WTC11 (cell line): ENCODE measurements around the gene CREB1. TPM values are rescaled to one million over a fixed set of nuclear protein-coding genes. Genes with fewer than 3 reads are reported as not detected.

Experiments used
- ATAC-seq: fragments of 200-7000 bp; cut with Tn5 transposase; 2 replicates; pipeline ENCODE4 v1.10.0; 2021; ENCODE audit warnings: mild to moderate bottlenecking, moderate library complexity
- CTCF ChIA-PET: fragments of 300-600 bp; sonication (Branson Sonifier 250); formaldehyde crosslinking; loops from one replicate; lab custom pipeline; 2021; ENCODE audit warnings: antibody characterized with exemption; lab: Charles Lee
- POLR2A ChIA-PET: fragments of 350-600 bp; sonication (Branson Sonifier 250); formaldehyde crosslinking; loops from one replicate; lab custom pipeline; 2021; ENCODE audit warnings: antibody characterized with exemption; lab: Charles Lee
- DNase-seq: peaks from one replicate; pipeline ENCODE4 v3.0.0; 2021; ENCODE audit warnings: low spot score
- H3K27ac Mint-ChIP-seq: 2 replicates; pipeline ENCODE4 v1.8.0; 2021; ENCODE audit warnings: mixed read lengths
- H3K27me3 Mint-ChIP-seq: 2 replicates; pipeline ENCODE4 v1.8.0; 2021; ENCODE audit warnings: low read depth, mild to moderate bottlenecking, moderate library complexity, mixed read lengths
- H3K36me3 Mint-ChIP-seq: 2 replicates; pipeline ENCODE4 v1.8.0; 2021; ENCODE audit warnings: mixed read lengths
- H3K4me1 Mint-ChIP-seq: 2 replicates; pipeline ENCODE4 v1.8.0; 2022; ENCODE audit warnings: mixed read lengths
- H3K4me3 Mint-ChIP-seq: 2 replicates; pipeline ENCODE4 v1.8.0; 2021; ENCODE audit warnings: mild to moderate bottlenecking, moderate library complexity, mixed read lengths
- H3K9me3 Mint-ChIP-seq: 2 replicates; pipeline ENCODE4 v1.8.0; 2021; ENCODE audit warnings: mixed read lengths
- ETV6 ChIP-seq: sonication (generic); formaldehyde crosslinking; IDR thresholded peaks from 2 replicates; pipeline ENCODE4 v1.8.1; 2022; ENCODE audit warnings: mild to moderate bottlenecking, missing genetic modification reagents
- FOXJ3 ChIP-seq: sonication (generic); formaldehyde crosslinking; IDR thresholded peaks from 2 replicates; pipeline ENCODE4 v1.9.0; 2021; ENCODE audit warnings: missing genetic modification reagents, mild to moderate bottlenecking, borderline replicate concordance
- GTF2I ChIP-seq: fragments of 250-450 bp; sonication (Bioruptor Pico); conservative IDR thresholded peaks from 2 replicates; pipeline ENCODE4 v1.4.0; 2021; ENCODE audit warnings: mild to moderate bottlenecking
- JAZF1 ChIP-seq: fragments of 250-450 bp; sonication (Bioruptor Pico); IDR thresholded peaks from 2 replicates; pipeline ENCODE4 v1.9.0; 2021; ENCODE audit warnings: moderate library complexity, mild to moderate bottlenecking, inconsistent platforms
- NFYB ChIP-seq: sonication (generic); formaldehyde crosslinking; conservative IDR thresholded peaks from 2 replicates; pipeline ENCODE4 v1.8.0; 2022; ENCODE audit warnings: low read depth, missing genetic modification reagents
- RELA ChIP-seq: sonication (generic); formaldehyde crosslinking; IDR thresholded peaks from 2 replicates; pipeline ENCODE4 v1.8.1; 2022; ENCODE audit warnings: missing genetic modification reagents, mild to moderate bottlenecking, borderline replicate concordance
- SOX15 ChIP-seq: fragments of 250-450 bp; sonication (Bioruptor Pico); IDR thresholded peaks from 2 replicates; pipeline ENCODE4 v1.9.0; 2021; ENCODE audit warnings: mild to moderate bottlenecking
- TCF7 ChIP-seq: sonication (generic); formaldehyde crosslinking; IDR thresholded peaks from 2 replicates; pipeline ENCODE4 v1.8.0; 2022; ENCODE audit warnings: mild to moderate bottlenecking, low read depth, missing genetic modification reagents, moderate library complexity
- ZNF232 ChIP-seq: sonication (generic); formaldehyde crosslinking; IDR thresholded peaks from 2 replicates; pipeline ENCODE4 v1.8.0; 2022; ENCODE audit warnings: mild to moderate bottlenecking, missing genetic modification reagents
- ZNF396 ChIP-seq: fragments of 250-450 bp; sonication (Bioruptor Pico); IDR thresholded peaks from 2 replicates; pipeline ENCODE4 v1.8.0; 2021; ENCODE audit warnings: mild to moderate bottlenecking, moderate library complexity, borderline replicate concordance
- ZNF423 ChIP-seq: fragments of 250-450 bp; sonication (Bioruptor Pico); IDR thresholded peaks from 2 replicates; pipeline ENCODE4 v2.1.2; 2022; ENCODE audit warnings: mild to moderate bottlenecking, moderate library complexity
- total RNA-seq: library from RNA; stranded (reverse); gene quantifications from 3 replicates; pipeline ENCODE4 v1.2.3, GENCODE V29; 2021
- TF ChIP-seq, protein P1 (sequence below): sonication (generic); formaldehyde crosslinking; IDR thresholded peaks from 2 replicates; pipeline ENCODE4 v1.8.1; 2023; ENCODE audit warnings: mild to moderate bottlenecking, missing genetic modification reagents
- TF ChIP-seq, protein P2 (sequence below): sonication (generic); formaldehyde crosslinking; IDR thresholded peaks from 2 replicates; pipeline ENCODE4 v1.8.1; 2023; ENCODE audit warnings: mild to moderate bottlenecking, moderate library complexity, missing genetic modification reagents
- TF ChIP-seq, protein P3 (sequence below): fragments of 250-450 bp; sonication (Bioruptor Pico); IDR thresholded peaks from 2 replicates; pipeline ENCODE4 v2.1.2; 2022; ENCODE audit warnings: mild to moderate bottlenecking, moderate library complexity
- TF ChIP-seq, protein P4 (sequence below): fragments of 250-450 bp; sonication (Bioruptor Pico); IDR thresholded peaks from 2 replicates; pipeline ENCODE4 v1.9.0; 2021; ENCODE audit warnings: mild to moderate bottlenecking
- TF ChIP-seq, protein P5 (sequence below): fragments of 250-450 bp; sonication (Bioruptor Pico); IDR thresholded peaks from 2 replicates; pipeline ENCODE4 v1.8.0; 2021; ENCODE audit warnings: mild to moderate bottlenecking
- TF ChIP-seq, protein P6 (sequence below): sonication (generic); formaldehyde crosslinking; IDR thresholded peaks from 2 replicates; pipeline ENCODE4 v1.8.1; 2022; ENCODE audit warnings: low read depth, missing genetic modification reagents, borderline replicate concordance
- TF ChIP-seq, protein P7 (sequence below): sonication (generic); formaldehyde crosslinking; IDR thresholded peaks from 2 replicates; pipeline ENCODE4 v1.8.0; 2022; ENCODE audit warnings: mild to moderate bottlenecking, missing genetic modification reagents
- TF ChIP-seq, protein P8 (sequence below): sonication (generic); formaldehyde crosslinking; IDR thresholded peaks from 2 replicates; pipeline ENCODE4 v1.8.1; 2023; ENCODE audit warnings: mild to moderate bottlenecking, missing genetic modification reagents

CREB1 gene
- total RNA-seq, 1 experiment from 2014 or later = 97.7 TPM

DNA sequence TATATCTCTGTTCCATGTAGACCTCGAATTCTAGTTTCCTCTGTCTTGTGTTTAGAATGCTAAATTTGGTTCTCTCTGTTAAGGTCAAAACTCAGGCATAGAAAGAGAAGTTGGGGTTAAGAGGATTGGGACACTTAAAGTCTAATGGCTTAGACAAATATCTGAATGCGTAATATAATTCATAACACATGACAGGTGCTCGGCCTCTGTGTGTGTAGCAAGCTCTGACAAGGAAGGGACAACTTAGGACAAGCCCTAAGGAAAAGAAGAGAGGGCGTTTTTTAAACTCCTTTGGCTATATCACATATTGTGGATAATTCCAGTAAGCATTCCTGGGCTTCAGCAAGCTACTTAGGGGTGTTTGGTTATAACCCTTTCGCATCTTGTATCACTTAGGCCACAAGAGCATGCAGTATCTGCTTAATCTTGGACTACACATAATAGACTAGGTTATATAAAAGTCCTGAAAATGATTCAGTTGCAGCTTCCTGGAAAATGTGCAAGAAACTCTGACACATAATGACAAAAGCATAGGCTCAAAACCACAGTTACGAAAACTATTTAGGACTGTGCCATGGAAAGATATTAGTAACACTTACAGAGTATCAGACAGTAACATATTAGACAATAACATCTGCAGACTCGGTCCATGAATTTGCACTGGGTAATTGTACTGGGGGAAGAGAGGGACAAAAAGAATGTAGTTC, 16.1 kb upstream of the CREB1 start:
- no peaks in the 10 kb centered on the region; the same call in 1 of the 2 replicates for H3K27me3 Mint-ChIP-seq
- ATAC-seq (no peak), DNase-seq (no peak)
- peaks cover 8% of the 10 kb centered on the region for H3K9me3 Mint-ChIP-seq
- no peak overlapping the region for H3K27ac Mint-ChIP-seq
- no peak for TF ChIP-seq ZNF396 (CRISPR knock-in tag)
- TF ChIP-seq, protein P1, sequence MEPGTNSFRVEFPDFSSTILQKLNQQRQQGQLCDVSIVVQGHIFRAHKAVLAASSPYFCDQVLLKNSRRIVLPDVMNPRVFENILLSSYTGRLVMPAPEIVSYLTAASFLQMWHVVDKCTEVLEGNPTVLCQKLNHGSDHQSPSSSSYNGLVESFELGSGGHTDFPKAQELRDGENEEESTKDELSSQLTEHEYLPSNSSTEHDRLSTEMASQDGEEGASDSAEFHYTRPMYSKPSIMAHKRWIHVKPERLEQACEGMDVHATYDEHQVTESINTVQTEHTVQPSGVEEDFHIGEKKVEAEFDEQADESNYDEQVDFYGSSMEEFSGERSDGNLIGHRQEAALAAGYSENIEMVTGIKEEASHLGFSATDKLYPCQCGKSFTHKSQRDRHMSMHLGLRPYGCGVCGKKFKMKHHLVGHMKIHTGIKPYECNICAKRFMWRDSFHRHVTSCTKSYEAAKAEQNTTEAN (CRISPR knock-in tag) = no peak
- TF ChIP-seq FOXJ3 = no peak
- ChIA-PET CTCF (no interaction called here), POLR2A (no interaction called here)
- H3K4me3 Mint-ChIP-seq = no peak overlapping the region
- H3K4me1 Mint-ChIP-seq = no peaks in the 10 kb centered on the region
- peaks cover 2% of the 10 kb centered on the region; the same call in 1 of the 2 replicates for H3K36me3 Mint-ChIP-seq

DNA sequence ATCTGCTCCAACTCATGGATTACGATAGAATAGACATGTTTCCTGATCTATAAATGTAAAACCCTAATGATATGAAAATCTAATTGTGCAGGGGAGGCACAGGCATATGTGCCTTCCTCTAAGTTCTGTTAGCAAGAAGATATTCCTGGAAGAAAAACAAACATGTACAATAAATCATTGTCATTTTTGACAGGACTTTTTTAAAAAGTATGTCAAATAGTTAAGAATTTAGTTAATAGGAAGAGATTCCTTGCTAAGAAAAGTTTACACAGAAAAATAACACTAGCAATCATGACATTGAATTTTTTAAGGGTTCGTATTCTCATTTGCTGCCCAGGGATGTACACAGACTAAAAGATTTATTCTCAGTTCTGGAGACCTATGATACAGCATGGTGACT, 15.3 kb upstream of the CREB1 start:
- CTCF ChIA-PET = no interaction called here
- no peaks in the 10 kb centered on the region; the same call in 1 of the 2 replicates for H3K27me3 Mint-ChIP-seq
- H3K36me3 Mint-ChIP-seq = peaks cover 8% of the 10 kb centered on the region
- POLR2A ChIA-PET = no interaction called here
- H3K27ac Mint-ChIP-seq = no peak overlapping the region
- no peak for DNase-seq
- peaks cover 11% of the 10 kb centered on the region for H3K9me3 Mint-ChIP-seq
- TF ChIP-seq, protein P2, sequence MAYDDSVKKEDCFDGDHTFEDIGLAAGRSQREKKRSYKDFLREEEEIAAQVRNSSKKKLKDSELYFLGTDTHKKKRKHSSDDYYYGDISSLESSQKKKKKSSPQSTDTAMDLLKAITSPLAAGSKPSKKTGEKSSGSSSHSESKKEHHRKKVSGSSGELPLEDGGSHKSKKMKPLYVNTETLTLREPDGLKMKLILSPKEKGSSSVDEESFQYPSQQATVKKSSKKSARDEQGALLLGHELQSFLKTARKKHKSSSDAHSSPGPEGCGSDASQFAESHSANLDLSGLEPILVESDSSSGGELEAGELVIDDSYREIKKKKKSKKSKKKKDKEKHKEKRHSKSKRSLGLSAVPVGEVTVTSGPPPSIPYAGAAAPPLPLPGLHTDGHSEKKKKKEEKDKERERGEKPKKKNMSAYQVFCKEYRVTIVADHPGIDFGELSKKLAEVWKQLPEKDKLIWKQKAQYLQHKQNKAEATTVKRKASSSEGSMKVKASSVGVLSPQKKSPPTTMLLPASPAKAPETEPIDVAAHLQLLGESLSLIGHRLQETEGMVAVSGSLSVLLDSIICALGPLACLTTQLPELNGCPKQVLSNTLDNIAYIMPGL (CRISPR knock-in tag) = no peak
- TF ChIP-seq, protein P3, sequence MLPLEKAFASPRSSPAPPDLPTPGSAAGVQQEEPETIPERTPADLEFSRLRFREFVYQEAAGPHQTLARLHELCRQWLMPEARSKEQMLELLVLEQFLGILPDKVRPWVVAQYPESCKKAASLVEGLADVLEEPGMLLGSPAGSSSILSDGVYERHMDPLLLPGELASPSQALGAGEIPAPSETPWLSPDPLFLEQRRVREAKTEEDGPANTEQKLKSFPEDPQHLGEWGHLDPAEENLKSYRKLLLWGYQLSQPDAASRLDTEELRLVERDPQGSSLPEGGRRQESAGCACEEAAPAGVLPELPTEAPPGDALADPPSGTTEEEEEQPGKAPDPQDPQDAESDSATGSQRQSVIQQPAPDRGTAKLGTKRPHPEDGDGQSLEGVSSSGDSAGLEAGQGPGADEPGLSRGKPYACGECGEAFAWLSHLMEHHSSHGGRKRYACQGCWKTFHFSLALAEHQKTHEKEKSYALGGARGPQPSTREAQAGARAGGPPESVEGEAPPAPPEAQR (CRISPR knock-in tag) = no peak
- TF ChIP-seq ZNF232 (CRISPR knock-in tag) (no peak), NFYB (CRISPR knock-in tag) (no peak), SOX15 (CRISPR knock-in tag) (no peak), GTF2I (CRISPR knock-in tag) (no peak)
- TF ChIP-seq, protein P4, sequence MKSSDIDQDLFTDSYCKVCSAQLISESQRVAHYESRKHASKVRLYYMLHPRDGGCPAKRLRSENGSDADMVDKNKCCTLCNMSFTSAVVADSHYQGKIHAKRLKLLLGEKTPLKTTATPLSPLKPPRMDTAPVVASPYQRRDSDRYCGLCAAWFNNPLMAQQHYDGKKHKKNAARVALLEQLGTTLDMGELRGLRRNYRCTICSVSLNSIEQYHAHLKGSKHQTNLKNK = no peak
- TF ChIP-seq, protein P5, sequence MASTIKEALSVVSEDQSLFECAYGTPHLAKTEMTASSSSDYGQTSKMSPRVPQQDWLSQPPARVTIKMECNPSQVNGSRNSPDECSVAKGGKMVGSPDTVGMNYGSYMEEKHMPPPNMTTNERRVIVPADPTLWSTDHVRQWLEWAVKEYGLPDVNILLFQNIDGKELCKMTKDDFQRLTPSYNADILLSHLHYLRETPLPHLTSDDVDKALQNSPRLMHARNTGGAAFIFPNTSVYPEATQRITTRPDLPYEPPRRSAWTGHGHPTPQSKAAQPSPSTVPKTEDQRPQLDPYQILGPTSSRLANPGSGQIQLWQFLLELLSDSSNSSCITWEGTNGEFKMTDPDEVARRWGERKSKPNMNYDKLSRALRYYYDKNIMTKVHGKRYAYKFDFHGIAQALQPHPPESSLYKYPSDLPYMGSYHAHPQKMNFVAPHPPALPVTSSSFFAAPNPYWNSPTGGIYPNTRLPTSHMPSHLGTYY (CRISPR knock-in tag) = no peak
- no peak overlapping the region for H3K4me3 Mint-ChIP-seq
- ATAC-seq = no peak
- no peaks in the 10 kb centered on the region for H3K4me1 Mint-ChIP-seq

DNA sequence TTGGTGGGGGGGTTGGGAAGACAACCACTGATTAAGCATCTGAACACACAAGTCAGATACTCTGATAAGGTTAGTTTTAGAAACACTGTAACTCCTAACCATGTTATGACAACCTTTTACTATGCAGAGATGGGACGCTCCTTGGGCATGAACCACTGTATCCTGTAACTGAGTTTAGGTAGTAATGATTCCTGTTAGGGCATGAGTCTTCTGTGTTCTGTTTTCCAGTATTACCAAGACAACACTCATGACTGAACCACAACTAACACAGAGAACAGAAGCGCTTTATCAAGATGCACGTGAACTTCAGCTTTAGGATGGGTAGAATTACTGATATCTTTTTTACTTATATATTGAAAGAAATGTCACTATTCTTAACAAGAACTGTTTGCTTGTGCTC, 14.1 kb upstream of the CREB1 start:
- H3K27ac Mint-ChIP-seq = no peak overlapping the region
- DNase-seq (no peak), ATAC-seq (no peak)
- CTCF ChIA-PET = no interaction called here
- H3K4me3 Mint-ChIP-seq = no peak overlapping the region
- peaks cover 8% of the 10 kb centered on the region for H3K36me3 Mint-ChIP-seq
- peaks cover 11% of the 10 kb centered on the region for H3K9me3 Mint-ChIP-seq
- no peaks in the 10 kb centered on the region; the same call in 1 of the 2 replicates for H3K27me3 Mint-ChIP-seq
- H3K4me1 Mint-ChIP-seq = no peaks in the 10 kb centered on the region
- POLR2A ChIA-PET = no interaction called here
- TF ChIP-seq NFYB (CRISPR knock-in tag) = no peak
- no peak for TF ChIP-seq RELA
- TF ChIP-seq, protein P6, sequence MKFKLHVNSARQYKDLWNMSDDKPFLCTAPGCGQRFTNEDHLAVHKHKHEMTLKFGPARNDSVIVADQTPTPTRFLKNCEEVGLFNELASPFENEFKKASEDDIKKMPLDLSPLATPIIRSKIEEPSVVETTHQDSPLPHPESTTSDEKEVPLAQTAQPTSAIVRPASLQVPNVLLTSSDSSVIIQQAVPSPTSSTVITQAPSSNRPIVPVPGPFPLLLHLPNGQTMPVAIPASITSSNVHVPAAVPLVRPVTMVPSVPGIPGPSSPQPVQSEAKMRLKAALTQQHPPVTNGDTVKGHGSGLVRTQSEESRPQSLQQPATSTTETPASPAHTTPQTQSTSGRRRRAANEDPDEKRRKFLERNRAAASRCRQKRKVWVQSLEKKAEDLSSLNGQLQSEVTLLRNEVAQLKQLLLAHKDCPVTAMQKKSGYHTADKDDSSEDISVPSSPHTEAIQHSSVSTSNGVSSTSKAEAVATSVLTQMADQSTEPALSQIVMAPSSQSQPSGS (CRISPR knock-in tag) = no peak
- no peak for TF ChIP-seq JAZF1 (CRISPR knock-in tag)
- TF ChIP-seq ZNF423 (CRISPR knock-in tag) = no peak
- TF ChIP-seq, protein P5 (CRISPR knock-in tag) = no peak
- TF ChIP-seq, protein P7, sequence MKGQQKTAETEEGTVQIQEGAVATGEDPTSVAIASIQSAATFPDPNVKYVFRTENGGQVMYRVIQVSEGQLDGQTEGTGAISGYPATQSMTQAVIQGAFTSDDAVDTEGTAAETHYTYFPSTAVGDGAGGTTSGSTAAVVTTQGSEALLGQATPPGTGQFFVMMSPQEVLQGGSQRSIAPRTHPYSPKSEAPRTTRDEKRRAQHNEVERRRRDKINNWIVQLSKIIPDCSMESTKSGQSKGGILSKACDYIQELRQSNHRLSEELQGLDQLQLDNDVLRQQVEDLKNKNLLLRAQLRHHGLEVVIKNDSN (CRISPR knock-in tag) = no peak
- no peak for TF ChIP-seq SOX15 (CRISPR knock-in tag)
- TF ChIP-seq, protein P8, sequence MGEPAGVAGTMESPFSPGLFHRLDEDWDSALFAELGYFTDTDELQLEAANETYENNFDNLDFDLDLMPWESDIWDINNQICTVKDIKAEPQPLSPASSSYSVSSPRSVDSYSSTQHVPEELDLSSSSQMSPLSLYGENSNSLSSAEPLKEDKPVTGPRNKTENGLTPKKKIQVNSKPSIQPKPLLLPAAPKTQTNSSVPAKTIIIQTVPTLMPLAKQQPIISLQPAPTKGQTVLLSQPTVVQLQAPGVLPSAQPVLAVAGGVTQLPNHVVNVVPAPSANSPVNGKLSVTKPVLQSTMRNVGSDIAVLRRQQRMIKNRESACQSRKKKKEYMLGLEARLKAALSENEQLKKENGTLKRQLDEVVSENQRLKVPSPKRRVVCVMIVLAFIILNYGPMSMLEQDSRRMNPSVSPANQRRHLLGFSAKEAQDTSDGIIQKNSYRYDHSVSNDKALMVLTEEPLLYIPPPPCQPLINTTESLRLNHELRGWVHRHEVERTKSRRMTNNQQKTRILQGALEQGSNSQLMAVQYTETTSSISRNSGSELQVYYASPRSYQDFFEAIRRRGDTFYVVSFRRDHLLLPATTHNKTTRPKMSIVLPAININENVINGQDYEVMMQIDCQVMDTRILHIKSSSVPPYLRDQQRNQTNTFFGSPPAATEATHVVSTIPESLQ (CRISPR knock-in tag) = no peak
- TF ChIP-seq TCF7 = no peak
- no peak for TF ChIP-seq ZNF396 (CRISPR knock-in tag)
- TF ChIP-seq ETV6 = no peak
